ENCODE measurements around the gene HNRNPF.
A peak's percentile ranks its signal among the peaks of the same experiment; 100 is the strongest.
"Not testable (repeated sequence)": the region's sequence is repeated elsewhere in the genome, so short reads cannot be mapped to it uniquely, and the experiment has no call there.

The HNRNPF gene

DNA sequence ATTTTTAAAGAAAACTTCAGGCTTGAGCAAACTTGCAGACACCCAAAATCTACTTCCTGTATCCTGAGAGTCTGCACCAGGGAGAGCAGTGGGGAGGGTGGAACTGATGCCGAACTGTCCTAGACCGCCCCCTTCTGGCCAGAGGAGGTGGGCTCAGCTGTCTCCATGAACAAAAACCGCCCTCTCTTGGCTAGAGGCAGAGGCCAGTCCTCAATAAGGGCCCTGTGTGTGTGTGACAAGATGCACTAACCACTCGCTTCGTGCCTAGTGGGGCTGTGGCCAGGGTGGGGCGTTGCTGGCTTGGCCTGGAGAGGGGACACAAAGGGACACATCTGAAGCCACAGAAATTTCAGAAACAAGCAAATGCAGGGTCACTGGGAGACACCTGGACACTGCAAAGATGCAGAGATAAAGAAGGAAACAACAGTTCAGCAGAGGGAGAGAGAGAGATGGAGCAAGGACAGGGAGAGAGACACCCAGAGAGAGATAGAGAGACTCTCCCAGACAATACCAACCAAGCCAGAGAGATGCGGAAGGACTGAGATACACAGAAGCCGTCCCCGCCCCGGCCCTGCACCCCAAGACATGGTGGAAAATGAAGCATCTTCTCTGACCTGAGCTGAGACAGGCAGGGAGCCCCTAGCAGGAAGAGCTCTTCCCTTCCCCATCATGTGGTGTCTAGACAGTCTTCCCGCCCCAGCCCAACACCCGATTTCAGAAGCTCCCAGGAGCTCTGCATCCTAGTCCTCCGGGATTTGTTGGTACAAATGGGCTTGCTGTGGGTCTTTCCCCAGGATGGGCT lies 60.3 kb downstream of the HNRNPF start:
- peak; percentile 90 for DNase-seq (ENCODE audit: low spot score)

DNA sequence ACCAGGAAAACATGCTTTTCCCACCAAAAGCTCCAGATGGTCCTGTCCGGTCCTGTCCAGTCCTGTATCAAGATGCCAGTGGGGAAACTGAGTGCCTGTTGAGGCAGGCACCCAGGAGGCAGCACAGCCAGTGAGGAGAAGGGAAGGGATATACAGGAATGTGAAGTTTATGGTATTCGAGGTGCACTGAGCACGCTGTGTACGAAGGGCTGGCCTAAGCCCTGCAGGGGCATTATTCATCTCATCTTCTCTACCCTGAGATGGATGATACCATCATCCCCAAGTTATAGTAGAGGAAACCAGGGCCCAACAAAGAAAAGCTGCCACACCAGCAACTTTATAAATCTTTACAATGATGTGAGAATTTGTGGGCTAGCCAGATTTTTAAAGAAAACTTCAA lies 61.0 kb downstream of the HNRNPF start:
- no peak for DNase-seq (ENCODE audit: low spot score)

- no peak for DNase-seq (ENCODE audit: low spot score)
These were observed 64.9 kb downstream of the HNRNPF start for GRCh38 chr10:43344051-43344450.

DNA sequence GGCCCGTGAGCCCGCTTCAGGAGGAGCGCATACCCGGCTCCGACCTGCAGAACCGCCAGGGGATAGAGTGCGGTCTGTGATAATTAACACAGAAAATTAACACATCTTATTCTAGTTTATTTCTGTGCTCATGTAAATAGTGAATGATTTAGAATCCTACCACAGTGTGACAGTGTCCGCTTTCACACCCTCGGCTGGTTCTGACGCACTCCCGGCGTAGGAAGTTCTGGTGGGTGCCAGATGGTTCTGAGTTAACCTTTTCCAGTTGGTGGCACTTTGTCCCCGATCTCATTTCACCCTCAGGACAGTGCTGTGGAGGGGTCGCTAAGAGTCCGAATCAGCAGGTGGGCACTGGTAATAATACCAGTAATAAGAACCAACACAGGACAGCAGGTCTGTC lies 65.9 kb downstream of the HNRNPF start:
- no peak for DNase-seq (ENCODE audit: low spot score)

DNA sequence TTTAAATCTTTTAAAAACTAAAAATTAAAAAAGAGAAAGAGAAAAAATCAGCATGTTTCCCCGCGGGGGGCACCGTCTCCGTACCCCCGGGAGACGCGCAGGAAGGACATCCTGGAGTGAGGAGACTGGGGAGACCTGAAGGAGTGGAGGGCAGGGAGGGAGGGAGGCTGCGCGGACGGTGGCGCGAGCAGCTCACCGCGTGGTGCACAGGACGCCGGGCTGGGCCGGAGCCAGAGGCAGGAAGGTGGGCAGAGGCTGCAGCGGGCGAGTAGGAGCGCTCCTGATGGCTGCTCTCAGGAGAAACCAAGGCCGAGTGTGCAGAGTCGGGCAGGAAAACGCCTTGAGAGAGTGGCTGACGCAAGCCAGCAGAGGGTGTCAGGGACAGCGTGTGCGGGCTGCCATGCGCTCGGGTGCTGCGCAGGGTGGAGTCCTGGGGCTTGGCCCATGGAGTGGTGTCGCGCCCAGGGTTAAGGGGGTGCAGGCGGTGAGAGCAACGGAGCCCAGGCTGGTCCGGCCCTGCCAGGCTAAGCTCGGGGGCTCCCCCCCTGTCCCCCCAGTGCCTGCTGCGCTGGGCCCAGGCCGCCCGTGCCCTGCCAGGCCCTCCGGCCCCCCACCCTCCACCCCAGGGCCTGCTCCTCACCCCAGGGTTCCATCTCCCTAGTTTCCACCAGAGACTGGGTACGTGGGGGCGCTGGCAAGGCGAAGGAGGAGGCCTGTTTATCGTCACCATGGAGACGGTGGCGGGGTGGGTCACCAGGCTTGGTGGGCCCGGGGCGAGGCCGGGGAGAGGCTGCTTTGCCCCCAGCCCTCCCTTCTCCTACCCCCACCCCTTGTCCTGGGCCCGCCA lies 66.5 kb downstream of the HNRNPF start:
- no peak for DNase-seq (ENCODE audit: low spot score)

DNA sequence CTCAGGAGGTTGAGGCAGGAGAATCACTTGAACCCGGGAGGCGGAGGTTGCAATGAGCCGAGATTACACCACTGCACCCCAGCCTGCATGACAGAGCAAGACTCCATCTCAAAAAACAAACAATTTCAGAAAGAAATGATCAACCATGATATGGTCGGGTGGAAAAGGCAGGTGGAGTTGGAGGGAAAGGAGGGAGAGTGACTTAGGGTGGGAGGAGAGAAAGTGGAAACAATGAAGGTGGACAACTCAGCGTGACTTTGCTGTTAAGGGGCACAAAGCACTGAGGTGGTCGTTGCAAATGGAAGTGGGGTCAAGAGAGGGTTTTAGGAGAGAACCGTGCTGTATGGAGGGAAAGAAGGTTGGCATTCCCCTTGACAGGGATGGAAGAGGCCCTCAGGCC lies 67.5 kb downstream of the HNRNPF start:
- no peak for DNase-seq (ENCODE audit: low spot score)

GRCh38 chr10:43340619-43341018 lies 68.4 kb downstream of the HNRNPF start:
- DNase-seq (ENCODE audit: low spot score), result no peak

- no peak for DNase-seq (ENCODE audit: low spot score)
These were observed 68.9 kb downstream of the HNRNPF start for GRCh38 chr10:43340101-43340500.

DNA sequence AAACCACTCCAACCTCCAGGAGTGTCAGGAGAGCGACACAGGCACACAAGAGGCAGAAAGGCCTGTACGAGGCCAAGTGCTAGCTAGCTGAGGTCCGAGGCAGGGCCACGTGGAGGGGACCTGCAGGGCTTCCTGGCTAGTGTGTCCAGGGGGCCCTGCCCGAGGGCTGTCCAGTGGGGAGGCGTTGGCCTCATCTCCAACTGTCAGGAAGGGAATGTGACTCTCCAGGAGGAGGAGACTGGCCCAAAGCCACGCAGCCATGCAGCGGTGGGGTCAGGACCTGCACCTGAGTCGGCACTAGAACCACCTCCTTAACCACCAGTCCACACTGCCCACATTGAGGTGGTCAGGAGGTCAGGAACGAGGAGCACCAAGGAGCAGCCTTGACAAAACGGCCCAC lies 69.8 kb downstream of the HNRNPF start:
- no peak for DNase-seq (ENCODE audit: low spot score)

DNA sequence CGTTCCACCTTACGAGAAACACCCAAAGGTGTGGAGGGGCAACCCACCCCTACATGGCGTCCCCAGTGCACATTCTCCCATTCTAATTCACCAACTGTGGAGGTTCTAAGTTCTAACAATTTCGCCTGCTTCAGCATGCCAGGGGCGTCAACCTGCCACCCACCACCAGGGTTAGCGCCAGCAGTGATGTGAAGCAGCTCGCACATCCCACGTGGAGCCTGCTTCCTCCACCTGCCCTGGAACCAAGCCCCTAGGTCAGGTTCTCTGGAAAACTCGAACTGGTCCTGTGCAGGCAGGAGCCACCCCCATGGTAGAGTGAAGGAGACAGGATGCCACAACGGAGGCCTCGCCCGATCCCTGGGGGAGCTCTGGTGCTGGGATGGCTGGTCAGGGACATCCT lies 70.9 kb downstream of the HNRNPF start:
- DNase-seq (ENCODE audit: low spot score), result no peak

- not testable (repeated sequence) for DNase-seq (ENCODE audit: low spot score)
These were observed 71.5 kb downstream of the HNRNPF start for GRCh38 chr10:43337536-43337935.

DNA sequence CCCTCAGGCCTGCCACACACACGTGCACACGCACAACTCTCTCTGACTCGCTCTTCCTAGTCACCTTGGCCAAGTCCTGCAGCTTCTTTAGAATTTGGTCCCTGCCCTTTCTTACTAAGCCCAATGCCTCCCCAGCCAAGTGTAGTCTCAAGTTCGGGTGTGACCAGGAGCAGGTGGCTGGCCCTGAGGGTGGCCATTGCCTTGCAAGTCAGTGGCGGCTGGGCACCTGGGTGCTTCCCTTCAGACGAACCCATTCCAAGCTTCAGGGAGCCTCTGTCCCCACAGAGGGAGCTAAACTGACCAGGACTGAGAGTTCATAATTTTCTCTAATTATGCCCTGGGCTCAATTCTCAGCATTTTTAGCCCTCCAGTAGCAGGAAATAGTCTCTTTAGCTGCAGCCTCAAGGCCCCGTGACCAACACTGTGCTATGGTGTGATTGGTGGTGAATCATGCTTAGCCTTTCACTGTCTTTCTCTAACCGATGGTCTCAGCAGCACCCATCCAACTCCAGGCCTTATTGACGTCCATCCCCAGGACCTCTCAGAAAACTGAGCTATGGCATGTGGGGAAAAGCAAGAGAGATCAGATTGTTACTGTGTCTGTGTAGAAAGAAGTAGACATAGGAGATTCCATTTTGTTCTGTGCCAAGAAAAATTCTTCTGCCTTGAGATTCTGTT lies 72.2 kb downstream of the HNRNPF start:
- DNase-seq (ENCODE audit: low spot score), result no peak

DNA sequence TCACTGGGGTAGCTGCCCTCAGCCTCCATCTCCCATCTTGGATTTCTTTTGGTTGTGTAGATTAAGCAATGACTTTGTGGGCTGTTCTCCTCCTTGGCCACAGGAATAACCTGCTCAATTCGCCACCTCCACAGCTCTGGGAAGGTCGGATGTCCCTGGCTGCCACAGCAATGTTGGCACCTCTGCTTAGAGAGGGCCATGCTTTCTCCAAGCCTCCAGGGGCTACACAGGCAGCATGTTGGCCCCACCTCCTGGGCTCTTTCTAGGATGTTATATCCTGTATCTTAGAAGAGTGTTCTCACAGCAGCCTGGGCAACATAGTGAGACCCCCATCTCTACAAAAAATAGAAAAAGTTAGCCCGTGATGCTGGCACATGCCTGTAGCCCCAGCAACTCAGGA lies 72.9 kb downstream of the HNRNPF start:
- DNase-seq (ENCODE audit: low spot score), result no peak

Measured in activated CD4-positive, alpha-beta T cell treated with anti-CD3 and anti-CD28 coated beads, Interleukin-2, Interleukin-4, amounts not matched to agents 100 ng/mL and 50 ng/mL, durations not matched to agents 16 hours and 8 hours (primary cell).